Stimulated activated CD4-positive, alpha-beta T cell treated with anti-CD3 and anti-CD28 coated beads, Interleukin-12 subunit alpha, Interleukin-12 subunit beta, amount 100 ng/mL, for 24 hours (primary cell): ENCODE data around the gene CRABP2.

Source experiments
- DNase-seq, 2 experiments: peaks; one replicate each; pipeline ENCODE4 v3.0.0-alpha.2; 2020; ENCODE audit warnings: low read depth in 2 of 2

Gene CRABP2

GRCh38 chr1:156668801-156669637 lies 36.4 kb downstream of the CRABP2 start:
- DNase-seq = no peak

- DNase-seq = no peak
Measured at GRCh38 chr1:156667968-156668709, 37.2 kb downstream of the CRABP2 start.

GRCh38 chr1:156667610-156667967 lies 37.8 kb downstream of the CRABP2 start:
- DNase-seq = no peak

- no peak for DNase-seq
Measured at GRCh38 chr1:156666862-156667609, 38.3 kb downstream of the CRABP2 start.

- DNase-seq = no peak
Measured at GRCh38 chr1:156665539-156665938, 39.8 kb downstream of the CRABP2 start.

- no peak for DNase-seq
Measured at GRCh38 chr1:156664767-156665411, 40.5 kb downstream of the CRABP2 start.

- no peak for DNase-seq
Measured at GRCh38 chr1:156664046-156664766, 41.2 kb downstream of the CRABP2 start.

- DNase-seq = no peak
Measured at GRCh38 chr1:156663178-156663577, 42.2 kb downstream of the CRABP2 start.

GRCh38 chr1:156662800-156663055 lies 42.7 kb downstream of the CRABP2 start:
- DNase-seq = no peak

- no peak for DNase-seq
Measured at GRCh38 chr1:156662005-156662799, 43.2 kb downstream of the CRABP2 start.

- DNase-seq = no peak
Measured at GRCh38 chr1:156660752-156661112, 44.7 kb downstream of the CRABP2 start.

- DNase-seq = peak; percentile 75 to 95
Measured at GRCh38 chr1:156659988-156660751, 45.2 kb downstream of the CRABP2 start.

- no peak for DNase-seq
Measured at GRCh38 chr1:156659661-156659987, 45.8 kb downstream of the CRABP2 start.

GRCh38 chr1:156658945-156659574 lies 46.3 kb downstream of the CRABP2 start:
- no peak for DNase-seq

GRCh38 chr1:156658496-156658895 lies 46.9 kb downstream of the CRABP2 start:
- no peak for DNase-seq

GRCh38 chr1:156657741-156658319 lies 47.6 kb downstream of the CRABP2 start:
- DNase-seq = no peak

GRCh38 chr1:156656806-156657740 lies 48.3 kb downstream of the CRABP2 start:
- peak; percentile 58 to 77 for DNase-seq

- DNase-seq = no peak
Measured at GRCh38 chr1:156655904-156656516, 49.4 kb downstream of the CRABP2 start.
